RWPE1 (cell line): ENCODE measurements around the gene UBE2C.
"Not testable (repeated sequence)": the region's sequence is repeated elsewhere in the genome, so short reads cannot be mapped to it uniquely, and the experiment has no call there.

Experiments
- CTCF ChIA-PET: fragments of 350-600 bp; sonication (Branson Sonifier 250); formaldehyde crosslinking; extraction: SDS; loops from one replicate; lab custom pipeline; 2021; lab: Yijun Ruan, JAX
- POLR2A ChIA-PET: fragments of 400-600 bp; formaldehyde crosslinking; extraction: SDS; loops from one replicate; lab custom pipeline; 2020; ENCODE audit warnings: antibody characterized with exemption; ENCODE audit not compliant: low non-redundant PET; lab: Yijun Ruan, JAX
- DNase-seq: peaks from one replicate; pipeline ENCODE4 v3.0.0; 2012; ENCODE audit warnings: low spot score
- H3K27ac ChIP-seq: fragments of 450-650 bp; 2 replicates; pipeline ENCODE4 v1.5.1; 2017
- CTCF ChIP-seq: fragments of 450-650 bp; conservative IDR thresholded peaks from 2 replicates; pipeline ENCODE4 v1.5.1; 2017; ENCODE audit warnings: low read depth, mild to moderate bottlenecking

Gene UBE2C

DNA sequence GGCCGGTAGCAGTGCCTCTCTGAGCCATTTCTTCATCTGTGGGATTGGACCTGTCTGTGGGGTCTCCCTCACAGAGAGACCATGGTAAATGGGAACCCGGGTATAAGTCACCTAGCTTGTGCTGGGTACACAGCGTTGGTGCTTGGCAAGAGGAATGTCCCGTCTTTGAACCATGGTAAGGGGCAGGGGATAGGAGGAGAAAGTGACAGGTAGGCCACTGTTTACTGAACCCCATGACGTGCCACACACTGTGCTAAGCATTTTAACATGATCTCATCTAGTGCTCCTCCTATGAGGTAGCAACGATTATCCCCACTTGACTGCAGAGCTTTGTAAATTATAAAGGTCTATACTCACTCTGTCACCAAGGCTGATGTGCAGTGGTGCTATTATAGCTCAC, 15.3 kb downstream of the UBE2C start:
- CTCF ChIA-PET = interaction anchor here (0.6 kb wide), 1 partner anchor 8 kb away, joined by 5 read pairs; no protein-coding TSS in a partner anchor
- H3K27ac ChIP-seq = no peak overlapping the region
- TF ChIP-seq CTCF = no peak
- POLR2A ChIA-PET = interaction anchor here (0.8 to 0.9 kb wide), 2 partner anchors 106 to 657 kb away, joined by 3 to 4 read pairs; no protein-coding TSS in a partner anchor
- no peak for DNase-seq

DNA sequence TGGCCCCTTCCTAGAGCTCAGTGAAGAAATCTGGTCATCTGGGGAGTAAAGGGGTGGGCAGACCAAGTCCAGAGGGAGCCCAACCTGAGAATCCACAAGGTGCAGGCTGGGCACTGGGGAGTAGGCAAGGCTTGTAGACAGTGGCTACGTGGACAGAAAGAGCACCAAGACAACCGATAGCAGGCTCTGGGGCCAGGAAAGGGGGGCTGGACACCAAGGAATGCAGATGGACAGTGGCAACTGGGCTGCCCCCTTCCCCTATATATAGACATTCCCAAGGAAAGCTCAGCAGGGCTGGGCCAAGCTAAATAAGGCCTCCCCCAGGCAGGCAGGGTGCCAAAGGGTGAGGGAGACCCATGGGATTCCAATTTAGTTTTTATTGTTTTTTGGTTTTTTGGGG, 16.1 kb downstream of the UBE2C start:
- POLR2A ChIA-PET = no interaction called here

DNA sequence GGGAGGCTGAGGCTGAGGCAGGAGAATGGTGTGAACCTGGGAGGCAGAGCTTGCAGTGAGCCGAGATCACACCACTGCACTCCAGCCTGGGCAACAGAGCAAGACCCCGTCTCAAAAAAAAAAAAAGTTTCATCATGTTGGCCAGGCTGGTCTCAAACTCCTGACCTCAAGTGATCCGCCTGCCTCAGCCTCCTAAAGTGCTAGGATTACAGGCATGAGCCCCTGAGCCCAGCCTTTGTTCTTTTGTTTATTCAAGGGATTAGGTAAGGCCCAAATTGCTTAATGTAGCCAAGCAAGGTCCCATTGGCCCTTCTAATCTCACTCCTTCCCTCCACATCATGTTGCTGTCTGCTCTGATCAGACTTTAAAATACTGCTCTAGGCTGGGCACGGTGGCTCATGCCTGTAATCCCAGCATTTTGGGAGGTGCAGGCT, 17.2 kb downstream of the UBE2C start:
- H3K27ac ChIP-seq, DNase-seq, POLR2A ChIA-PET: not testable (repeated sequence)
- CTCF ChIA-PET = interaction anchor here (0.6 kb wide), 1 partner anchor 24 kb away, joined by 3 read pairs; no protein-coding TSS in a partner anchor

More for the DNA sequence above, 16.1 kb downstream of the UBE2C start:
- DNase-seq = no peak
- H3K27ac ChIP-seq = no peak overlapping the region
- CTCF ChIA-PET = interaction anchor here (0.6 kb wide), 2 partner anchors 9 to 1793 kb away, joined by 3 to 5 read pairs; no protein-coding TSS in a partner anchor
- no peak for TF ChIP-seq CTCF

DNA sequence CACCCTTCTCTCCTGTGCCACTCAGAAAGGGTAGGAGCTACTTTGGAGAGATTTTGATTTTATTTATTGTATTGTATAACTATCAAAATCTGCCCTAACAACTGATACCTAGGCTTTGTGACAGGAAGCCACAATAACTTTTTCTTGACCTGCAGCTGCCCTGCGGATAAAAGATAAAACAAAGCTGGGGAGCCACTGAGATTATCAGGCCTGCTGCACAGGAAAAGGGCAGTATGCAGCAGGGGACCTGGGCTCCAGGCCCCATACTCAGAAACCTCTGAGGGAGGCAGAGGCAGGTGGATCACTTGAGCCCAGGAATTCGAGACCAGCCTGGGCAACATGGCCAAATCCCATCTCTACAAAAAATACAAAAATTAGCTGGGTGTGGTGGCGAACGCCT, 20.2 kb downstream of the UBE2C start:
- no peak for TF ChIP-seq CTCF
- CTCF ChIA-PET = interaction anchor here (0.8 kb wide), 1 partner anchor 10 kb away, joined by 4 read pairs; no protein-coding TSS in a partner anchor
- POLR2A ChIA-PET = no interaction called here
- DNase-seq = no peak
- H3K27ac ChIP-seq = peak overlapping the region; percentile 92

DNA sequence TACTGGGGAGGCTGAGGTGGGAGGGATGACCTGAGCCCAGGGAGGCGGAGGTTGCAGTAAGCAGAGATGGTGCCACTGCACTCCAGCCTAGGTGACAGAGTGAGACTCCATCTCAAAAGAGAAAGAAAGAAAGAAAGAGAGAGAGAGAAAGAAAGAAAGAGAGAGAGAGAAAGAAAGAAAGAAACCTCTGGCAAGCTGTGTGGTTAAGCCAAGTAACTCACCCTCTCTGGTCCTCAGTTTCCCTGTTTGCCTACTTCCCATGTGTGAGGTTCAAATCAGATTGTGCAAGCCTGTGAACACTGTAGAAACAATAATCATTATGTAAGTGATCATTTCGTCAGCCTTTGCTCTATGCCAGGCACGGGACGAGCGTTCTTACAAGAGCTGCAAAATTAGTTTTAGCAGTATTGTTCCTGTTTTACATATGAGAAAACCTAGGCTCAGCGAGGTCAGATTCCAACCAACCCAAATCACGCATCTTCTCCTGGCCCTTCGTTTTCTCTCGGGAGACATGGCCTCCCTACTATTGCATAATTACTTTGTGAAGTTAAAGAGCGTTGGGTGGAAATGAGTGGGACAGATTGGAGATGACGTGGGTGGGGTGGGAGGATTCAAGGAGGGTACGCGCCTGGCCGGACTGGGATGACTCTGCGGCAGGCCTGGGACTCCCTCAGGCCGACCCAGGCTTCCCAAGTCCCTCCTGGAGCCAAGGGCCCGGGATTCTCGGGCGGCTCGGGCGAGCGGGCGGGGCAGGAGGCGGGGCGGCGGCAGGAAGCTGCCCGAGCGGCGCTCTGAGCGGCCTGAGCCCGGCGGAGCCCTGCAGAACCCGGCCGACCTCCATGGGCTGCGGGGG, 20.8 kb downstream of the UBE2C start, which contains the start of gene SNX21:
SNX21 (plus strand) TSS at position 770 of the 853 bp plus-strand sequence. CDS start 121 bp downstream, outside the sequence.
- ChIA-PET CTCF (interaction anchor here (0.8 kb wide), 1 partner anchor 9 kb away, joined by 4 read pairs; no protein-coding TSS in a partner anchor), POLR2A (interaction anchor here (0.6 to 1.3 kb wide), 5 partner anchors 8 to 137 kb away, joined by 3 to 6 read pairs (median 4); no protein-coding TSS in a partner anchor)
- TF ChIP-seq CTCF = no peak
- peak within 1 kb of the TSS; percentile 92 for H3K27ac ChIP-seq
- DNase-seq = peak; percentile 88

DNA sequence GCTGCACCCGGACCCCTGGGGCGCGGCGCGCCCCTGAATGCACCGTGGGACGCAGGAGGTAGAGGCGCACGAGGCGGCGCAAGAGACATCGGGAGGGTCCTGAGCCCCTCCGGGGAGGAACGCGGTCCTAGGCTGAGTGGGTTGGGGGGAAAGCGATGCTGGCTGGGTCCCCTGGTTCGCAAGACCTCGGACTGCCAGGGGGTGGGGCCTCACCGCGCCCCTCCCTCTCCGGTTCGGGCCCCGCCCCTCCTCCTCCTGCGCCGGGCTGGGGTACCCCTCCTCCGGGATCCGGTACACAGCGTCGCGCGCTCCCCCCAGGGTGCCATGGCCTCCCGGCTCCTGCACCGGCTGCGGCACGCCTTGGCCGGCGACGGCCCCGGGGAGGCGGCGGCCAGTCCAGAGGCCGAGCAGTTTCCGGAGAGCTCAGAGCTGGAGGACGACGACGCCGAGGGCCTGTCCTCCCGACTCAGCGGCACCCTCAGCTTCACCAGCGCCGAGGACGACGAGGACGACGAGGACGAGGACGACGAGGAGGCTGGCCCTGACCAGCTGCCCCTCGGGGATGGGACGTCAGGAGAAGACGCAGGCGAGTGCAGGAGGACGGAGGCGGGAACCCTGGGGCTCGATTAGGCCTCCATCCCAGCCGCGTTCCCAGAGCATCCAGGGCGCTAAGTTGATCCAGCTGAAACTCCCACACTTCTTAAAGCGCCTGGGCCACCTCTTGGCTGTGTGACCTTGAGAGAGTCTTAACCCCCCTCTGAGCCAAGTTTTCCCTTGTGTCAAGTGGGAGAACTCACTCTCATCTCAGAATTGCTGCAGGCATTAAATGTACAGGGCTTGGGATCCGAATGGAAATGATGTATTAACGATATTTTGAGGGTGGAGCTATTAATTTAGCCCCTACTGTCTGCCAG, 21.7 kb downstream of the UBE2C start:
- DNase-seq = peak; percentile 89
- peak overlapping the region; percentile 92 for H3K27ac ChIP-seq
- ChIA-PET CTCF (interaction anchor here (0.6 to 0.8 kb wide), 2 partner anchors 50 to 129 kb away, joined by 3 read pairs; no protein-coding TSS in a partner anchor), POLR2A (interaction anchor here (0.6 to 1.3 kb wide), 6 partner anchors 9 to 136 kb away, joined by 3 to 6 read pairs (median 4); no protein-coding TSS in a partner anchor)
- TF ChIP-seq CTCF = no peak
